ENCODE results near the gene SATL1.
"Not testable (repeated sequence)": the region's sequence is repeated elsewhere in the genome, so short reads cannot be mapped to it uniquely, and the experiment has no call there.

SATL1 gene

GRCh38 chrX:85243761-85244449, at the start of gene SATL1, which contains the start of gene ZNF711:
SATL1 (minus strand) TSS chrX:85243779; CDS start chrX:85108968, 134,811 bp downstream.
ZNF711 (plus strand) TSS chrX:85243991; CDS start chrX:85247573, 3,582 bp downstream.
- TF ChIP-seq CTCF (IDR thresholded peaks at IDR 0.05), result no peak
- peak within 1 kb of the TSS; percentile 76 for H3K4me3 ChIP-seq
- no peak for DNase-seq (ENCODE audit: low spot score)
- peak within 1 kb of the TSS; percentile 40 to 62 for H3K27ac ChIP-seq

GRCh38 chrX:85288992-85289723, 45.6 kb upstream of the SATL1 start:
- Histone ChIP-seq H3K4me3 (no peak overlapping the region), H3K27ac (no peak overlapping the region)
- TF ChIP-seq CTCF (IDR thresholded peaks at IDR 0.05), result no peak
- DNase-seq (ENCODE audit: low spot score), result no peak

- not testable (repeated sequence) for H3K4me3 ChIP-seq; DNase-seq (ENCODE audit: low spot score); H3K27ac ChIP-seq
These were observed 41.7 kb upstream of the SATL1 start for GRCh38 chrX:85285286-85285685.

GRCh38 chrX:85244450-85245211, 1.1 kb upstream of the SATL1 start:
- Histone ChIP-seq H3K4me3 (peak overlapping the region; percentile 76), H3K27ac (peak overlapping the region; percentile 40 to 62)
- no peak for DNase-seq (ENCODE audit: low spot score)
- no peak for TF ChIP-seq CTCF (IDR thresholded peaks at IDR 0.05)

- no peak for DNase-seq (ENCODE audit: low spot score)
- Histone ChIP-seq H3K27ac (no peak overlapping the region), H3K4me3 (peak overlapping the region; percentile 76)
- TF ChIP-seq CTCF (IDR thresholded peaks at IDR 0.05), result no peak
These were observed 424 bp downstream of the SATL1 start for GRCh38 chrX:85243155-85243554.

- Histone ChIP-seq H3K4me3 (no peak overlapping the region), H3K27ac (no peak overlapping the region)
- DNase-seq (ENCODE audit: low spot score), result no peak
- no peak for TF ChIP-seq CTCF (IDR thresholded peaks at IDR 0.05)
These were observed 20.2 kb downstream of the SATL1 start for GRCh38 chrX:85223359-85223758.

- DNase-seq (ENCODE audit: low spot score), result no peak
- TF ChIP-seq CTCF (IDR thresholded peaks at IDR 0.05), result no peak
- H3K4me3 ChIP-seq, result no peak overlapping the region
- H3K27ac ChIP-seq, result no peak overlapping the region
These were observed 22.2 kb downstream of the SATL1 start for GRCh38 chrX:85221361-85221760.
